Thoracic aorta (tissue), 2 donors: ENCODE measurements around the gene OR6P1. TPM values are rescaled to one million over a fixed set of nuclear protein-coding genes. Genes with fewer than 3 reads are reported as not detected.

Source experiments
- ATAC-seq: fragments of 150-250 bp; one replicate; pipeline ENCODE4 v1.8.0; 2017; ENCODE audit warnings: low read depth; ENCODE audit not compliant: insufficient number of reproducible peaks, low FRiP score
- DNase-seq: peaks from one replicate; pipeline ENCODE4 v3.0.0-alpha.2; 2020; ENCODE audit warnings: low spot score
- H3K27ac ChIP-seq, 2 donors: fragments of 200-600 bp; sonication (generic); 1 replicate in 1 of 2; 2 replicates in 1 of 2; pipeline ENCODE4 v1.5.1; 2016; ENCODE audit warnings: mild to moderate bottlenecking in 2 of 2, moderate library complexity in 2 of 2
- H3K27me3 ChIP-seq: fragments of 200-600 bp; sonication (generic); replicated peaks from 2 replicates; pipeline ENCODE4 v1.6.0; 2016; ENCODE audit warnings: mild to moderate bottlenecking; ENCODE audit not compliant: insufficient read depth
- H3K36me3 ChIP-seq: fragments of 200-600 bp; sonication (generic); one replicate; pipeline ENCODE4 v1.5.1; 2016
- H3K4me1 ChIP-seq, 2 donors: fragments of 200-600 bp; sonication (generic); 1 replicate in 1 of 2; 2 replicates in 1 of 2; pipeline versions ENCODE4 v1.5.1 to v1.6.0; 2016; ENCODE audit warnings: low read depth in 2 of 2, mild to moderate bottlenecking in 1 of 2; ENCODE audit not compliant: control insufficient read depth in 1 of 2
- H3K4me3 ChIP-seq: fragments of 200-600 bp; sonication (generic); 2 replicates; pipeline ENCODE4 v1.5.1; 2016; ENCODE audit warnings: mild to moderate bottlenecking
- H3K9me3 ChIP-seq: fragments of 200-600 bp; sonication (generic); 2 replicates; pipeline ENCODE4 v1.5.1; 2016
- CTCF ChIP-seq: fragments of 200-600 bp; sonication (generic); IDR thresholded peaks from one replicate; pipeline ENCODE4 v1.5.1; 2019; ENCODE audit warnings: antibody characterized with exemption
- total RNA-seq, 2 donors: library from RNA; depleted of rRNA; stranded (reverse); fragments of >200 nt; gene quantifications; one replicate each; pipeline versions ENCODE4 v1.1.0 to v1.2.3, GENCODE V29; 2016

The OR6P1 gene
- total RNA-seq = not detected

GRCh38 chr1:158570480-158570879, at the start of gene OR6P1:
Gene OR6P1 (minus strand): TSS chr1:158570580. CDS start chr1:158563604, 6,976 bp downstream.
- Histone ChIP-seq H3K36me3 (no peaks in the 10 kb centered on the region), H3K9me3 (no peaks in the 10 kb centered on the region), H3K27ac (no peak within 1 kb of the TSS), H3K4me3 (no peak within 1 kb of the TSS), H3K4me1 (no peaks in the 10 kb centered on the region), H3K27me3 (no peaks in the 10 kb centered on the region)
- ATAC-seq (no peak), DNase-seq (no peak)
- TF ChIP-seq CTCF = no peak

GRCh38 chr1:158613764-158614163, 43.4 kb upstream of the OR6P1 start:
- Histone ChIP-seq H3K27ac (no peak overlapping the region), H3K36me3 (no peaks in the 10 kb centered on the region)
- no peak for TF ChIP-seq CTCF

GRCh38 chr1:158611916-158612315, 41.5 kb upstream of the OR6P1 start:
- Histone ChIP-seq H3K27ac (no peak overlapping the region), H3K36me3 (no peaks in the 10 kb centered on the region), H3K4me3 (no peak overlapping the region), H3K9me3 (no peaks in the 10 kb centered on the region), H3K27me3 (no peaks in the 10 kb centered on the region), H3K4me1 (no peaks in the 10 kb centered on the region)
- no peak for ATAC-seq
- no peak for TF ChIP-seq CTCF
- DNase-seq = no peak

More at GRCh38 chr1:158613764-158614163, 43.4 kb upstream of the OR6P1 start:
- ATAC-seq (no peak), DNase-seq (no peak)
- Histone ChIP-seq H3K4me1 (no peaks in the 10 kb centered on the region), H3K9me3 (no peaks in the 10 kb centered on the region), H3K27me3 (no peaks in the 10 kb centered on the region), H3K4me3 (no peak overlapping the region)

- Histone ChIP-seq H3K9me3 (no peaks in the 10 kb centered on the region), H3K36me3 (no peaks in the 10 kb centered on the region), H3K4me3 (no peak overlapping the region), H3K4me1 (no peaks in the 10 kb centered on the region), H3K27ac (no peak overlapping the region), H3K27me3 (no peaks in the 10 kb centered on the region)
- TF ChIP-seq CTCF = no peak
- ATAC-seq (no peak), DNase-seq (no peak)
These were observed 36.9 kb upstream of the OR6P1 start for GRCh38 chr1:158607296-158607695.

GRCh38 chr1:158604968-158605367, 34.6 kb upstream of the OR6P1 start, which contains the start of gene OR10Z1:
Gene OR10Z1 (plus strand): TSS chr1:158605268. CDS start chr1:158606439, 1,171 bp downstream.
- TF ChIP-seq CTCF = no peak
- H3K9me3 ChIP-seq = no peaks in the 10 kb centered on the region
- no peak within 1 kb of the TSS for H3K27ac ChIP-seq
- no peaks in the 10 kb centered on the region for H3K27me3 ChIP-seq
- DNase-seq (no peak), ATAC-seq (no peak)
- H3K4me3 ChIP-seq = no peak within 1 kb of the TSS
- no peaks in the 10 kb centered on the region for H3K36me3 ChIP-seq
- no peaks in the 10 kb centered on the region for H3K4me1 ChIP-seq
